SJCRH30 (cell line): ENCODE data around the gene GGA2. TPM values are rescaled to one million over a fixed set of nuclear protein-coding genes. Genes with fewer than 3 reads are reported as not detected.
"Not testable (repeated sequence)": the region's sequence is repeated elsewhere in the genome, so short reads cannot be mapped to it uniquely, and the experiment has no call there.

Source experiments
- DNase-seq, 2 experiments: peaks; one replicate each; pipeline ENCODE4 v3.0.0-alpha.2; 2015 to 2020
- H3K27ac ChIP-seq: fragments of 250-450 bp; sonication (Bioruptor Pico); 2 replicates; pipeline ENCODE4 v1.5.1; 2020; ENCODE audit warnings: mild to moderate bottlenecking, moderate library complexity
- H3K27me3 ChIP-seq: fragments of 250-450 bp; sonication (Bioruptor Pico); 2 replicates; pipeline ENCODE4 v1.5.1; 2020; ENCODE audit warnings: mild to moderate bottlenecking, moderate library complexity
- H3K36me3 ChIP-seq: fragments of 250-450 bp; sonication (Bioruptor Pico); 2 replicates; pipeline ENCODE4 v1.5.1; 2020; ENCODE audit warnings: mild to moderate bottlenecking, moderate library complexity
- H3K4me1 ChIP-seq: fragments of 250-450 bp; sonication (Bioruptor Pico); 2 replicates; pipeline ENCODE4 v1.5.1; 2020; ENCODE audit warnings: mild to moderate bottlenecking, moderate library complexity
- H3K4me3 ChIP-seq: fragments of 250-450 bp; sonication (Bioruptor Pico); 2 replicates; pipeline ENCODE4 v1.5.1; 2020; ENCODE audit warnings: mild to moderate bottlenecking, moderate library complexity
- H3K9me3 ChIP-seq: fragments of 250-450 bp; sonication (Bioruptor Pico); replicated peaks from 2 replicates; pipeline ENCODE4 v1.5.1; 2020; ENCODE audit warnings: mild to moderate bottlenecking, moderate library complexity
- total RNA-seq: library from RNA; depleted of rRNA; stranded (reverse); fragments of >200 nt; shearing (Covaris generic); gene quantifications from 2 replicates; pipeline ENCODE4 v1.2.3, GENCODE V29; 2014

The GGA2 gene
- total RNA-seq, 1 experiment from 2014 or later, result 80.4 TPM

GRCh38 chr16:23480257-23480656 lies 30.0 kb downstream of the GGA2 start:
- Histone ChIP-seq H3K9me3 (no peaks in the 10 kb centered on the region), H3K27ac (no peak overlapping the region), H3K4me3 (no peak overlapping the region), H3K4me1 (no peaks in the 10 kb centered on the region), H3K36me3 (peaks cover 69% of the 10 kb centered on the region), H3K27me3 (no peaks in the 10 kb centered on the region)
- no peak for DNase-seq

DNA sequence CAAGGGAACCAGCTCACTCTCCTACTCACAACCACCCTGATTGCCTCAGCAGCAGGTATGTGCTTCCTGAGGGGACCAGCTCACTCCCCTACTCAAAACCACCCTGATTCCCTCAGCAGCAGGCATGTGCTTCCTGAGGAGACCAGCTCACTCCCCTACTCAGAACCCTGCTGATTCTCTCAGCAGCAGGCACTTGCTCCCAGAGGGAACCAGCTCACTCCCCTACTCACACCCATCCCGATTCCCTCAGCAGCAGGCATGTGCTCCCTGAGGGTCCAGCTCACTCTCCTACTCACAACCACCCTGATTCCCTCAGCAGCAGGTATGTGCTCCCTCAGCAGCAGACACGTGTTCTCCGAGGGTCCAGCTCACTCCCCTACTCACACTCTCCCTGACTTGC lies 31.2 kb downstream of the GGA2 start:
- Histone ChIP-seq H3K9me3 (no peaks in the 10 kb centered on the region), H3K27me3 (no peaks in the 10 kb centered on the region), H3K36me3 (peaks cover 64% of the 10 kb centered on the region), H3K27ac (no peak overlapping the region), H3K4me1 (no peaks in the 10 kb centered on the region), H3K4me3 (no peak overlapping the region)
- no peak for DNase-seq

- Histone ChIP-seq H3K36me3 (peaks cover 70% of the 10 kb centered on the region), H3K4me1 (no peaks in the 10 kb centered on the region), H3K27me3 (no peaks in the 10 kb centered on the region), H3K27ac (no peak overlapping the region), H3K4me3 (no peak overlapping the region), H3K9me3 (no peaks in the 10 kb centered on the region)
- DNase-seq, result no peak
Measured at GRCh38 chr16:23478566-23478965, 31.7 kb downstream of the GGA2 start.

DNA sequence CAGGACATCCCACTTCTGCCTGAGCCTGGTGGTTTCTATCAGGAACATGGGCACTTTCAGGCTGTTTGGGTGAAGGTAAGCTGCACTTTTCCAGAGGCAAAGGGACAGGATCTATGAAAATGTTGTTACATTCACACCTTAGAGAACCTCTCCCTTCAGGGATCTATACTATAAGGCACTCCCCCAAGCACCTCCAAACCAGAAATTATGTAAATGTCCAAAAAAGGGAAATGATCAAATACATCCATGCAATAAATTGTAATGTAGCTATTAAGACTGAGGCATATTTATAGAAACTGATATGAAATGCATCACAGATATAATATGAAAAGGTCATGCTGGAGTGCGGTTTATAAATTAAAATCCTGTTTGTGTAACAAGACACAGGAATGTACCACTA lies 34.0 kb downstream of the GGA2 start:
- Histone ChIP-seq H3K4me3 (no peak overlapping the region), H3K9me3 (no peaks in the 10 kb centered on the region), H3K27ac (no peak overlapping the region), H3K36me3 (peaks cover 67% of the 10 kb centered on the region), H3K27me3 (no peaks in the 10 kb centered on the region), H3K4me1 (no peaks in the 10 kb centered on the region)
- DNase-seq, result no peak

GRCh38 chr16:23469814-23470213 lies 40.5 kb downstream of the GGA2 start:
- H3K4me3 ChIP-seq, result no peak overlapping the region
- no peaks in the 10 kb centered on the region for H3K27me3 ChIP-seq
- peaks cover 55% of the 10 kb centered on the region for H3K36me3 ChIP-seq
- H3K4me1 ChIP-seq, result no peaks in the 10 kb centered on the region
- no peak for DNase-seq
- no peaks in the 10 kb centered on the region for H3K9me3 ChIP-seq
- no peak overlapping the region for H3K27ac ChIP-seq

DNA sequence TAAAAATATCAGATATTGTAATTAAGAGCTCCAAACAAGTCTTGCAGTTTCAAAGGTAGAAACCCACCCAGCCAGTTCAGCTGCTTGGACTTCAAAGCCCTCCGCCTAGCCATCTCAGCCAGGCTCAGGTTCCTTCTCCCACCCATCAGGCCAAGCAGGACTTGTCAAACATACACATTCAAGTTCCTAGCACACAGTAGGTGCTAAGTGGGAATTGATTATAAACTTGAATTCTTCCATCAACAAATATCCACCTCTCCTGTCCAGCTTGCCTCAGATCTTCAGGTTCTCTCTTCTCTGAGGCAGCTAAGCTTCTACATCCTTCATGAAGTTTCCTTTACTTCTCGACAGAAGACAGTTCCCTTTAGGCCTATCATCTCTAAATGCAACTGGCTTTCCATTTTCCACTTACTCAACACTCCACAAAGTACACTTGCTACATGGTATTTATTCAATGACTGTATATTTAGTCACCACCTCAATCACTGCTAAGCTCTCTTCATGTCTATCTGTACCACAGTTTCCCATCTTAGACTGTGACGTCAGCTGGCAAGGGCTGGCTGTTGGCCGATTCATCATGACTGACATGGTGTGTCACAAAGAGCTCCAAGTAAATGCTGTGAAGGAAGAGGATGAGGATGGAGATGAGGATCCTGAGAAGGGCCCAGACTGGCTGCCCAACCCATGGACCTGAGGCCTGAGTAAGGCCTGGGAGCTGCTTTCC lies 44.0 kb downstream of the GGA2 start:
- no peaks in the 10 kb centered on the region for H3K9me3 ChIP-seq
- H3K4me3 ChIP-seq, result no peak overlapping the region
- H3K4me1 ChIP-seq, result no peaks in the 10 kb centered on the region
- no peak overlapping the region for H3K27ac ChIP-seq
- H3K27me3 ChIP-seq, result no peaks in the 10 kb centered on the region
- H3K36me3 ChIP-seq, result peaks cover 35% of the 10 kb centered on the region
- no peak for DNase-seq

DNA sequence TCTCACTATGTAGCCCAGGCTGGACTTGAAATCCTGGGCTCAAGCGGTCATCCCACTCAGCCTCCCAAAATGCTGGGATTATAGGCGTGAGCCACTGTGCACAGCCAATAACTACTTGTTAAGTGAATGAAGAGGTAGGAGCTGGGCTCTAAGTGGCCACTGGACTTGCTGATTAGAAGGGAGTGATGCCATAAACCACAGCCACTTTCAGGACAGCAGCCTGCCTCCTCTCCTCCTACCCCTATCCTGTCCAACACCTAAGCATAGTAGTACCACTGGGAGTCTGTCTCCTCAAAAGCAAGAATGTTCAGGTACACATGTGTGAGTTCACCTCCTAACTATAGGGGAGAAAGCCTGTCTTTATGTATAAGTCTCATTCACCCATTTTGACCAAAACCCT lies 45.1 kb downstream of the GGA2 start:
- no peak overlapping the region for H3K4me3 ChIP-seq
- no peaks in the 10 kb centered on the region for H3K9me3 ChIP-seq
- no peak for DNase-seq
- H3K4me1 ChIP-seq, result no peaks in the 10 kb centered on the region
- no peak overlapping the region for H3K27ac ChIP-seq
- no peaks in the 10 kb centered on the region for H3K27me3 ChIP-seq
- peaks cover 30% of the 10 kb centered on the region for H3K36me3 ChIP-seq

GRCh38 chr16:23464196-23464595 lies 46.1 kb downstream of the GGA2 start:
- no peak for DNase-seq
- H3K27me3 ChIP-seq, result no peaks in the 10 kb centered on the region
- peaks cover 20% of the 10 kb centered on the region for H3K36me3 ChIP-seq
- no peaks in the 10 kb centered on the region for H3K9me3 ChIP-seq
- no peaks in the 10 kb centered on the region for H3K4me1 ChIP-seq
- H3K27ac ChIP-seq, result no peak overlapping the region
- H3K4me3 ChIP-seq, result no peak overlapping the region

- H3K9me3 ChIP-seq, H3K4me1 ChIP-seq, H3K4me3 ChIP-seq, H3K27me3 ChIP-seq, H3K27ac ChIP-seq, DNase-seq: not testable (repeated sequence)
- peaks cover 14% of the 10 kb centered on the region for H3K36me3 ChIP-seq
Measured at GRCh38 chr16:23462994-23463393, 47.3 kb downstream of the GGA2 start.

- Histone ChIP-seq H3K27me3 (no peaks in the 10 kb centered on the region), H3K4me1 (peaks cover 4% of the 10 kb centered on the region; the same call in 1 of the 2 replicates), H3K36me3 (no peaks in the 10 kb centered on the region; the same call in 1 of the 2 replicates), H3K4me3 (peak overlapping the region; percentile 80), H3K27ac (no peak overlapping the region), H3K9me3 (no peaks in the 10 kb centered on the region)
- no peak for DNase-seq
Measured at GRCh38 chr16:23453338-23454052, 56.8 kb downstream of the GGA2 start.

DNA sequence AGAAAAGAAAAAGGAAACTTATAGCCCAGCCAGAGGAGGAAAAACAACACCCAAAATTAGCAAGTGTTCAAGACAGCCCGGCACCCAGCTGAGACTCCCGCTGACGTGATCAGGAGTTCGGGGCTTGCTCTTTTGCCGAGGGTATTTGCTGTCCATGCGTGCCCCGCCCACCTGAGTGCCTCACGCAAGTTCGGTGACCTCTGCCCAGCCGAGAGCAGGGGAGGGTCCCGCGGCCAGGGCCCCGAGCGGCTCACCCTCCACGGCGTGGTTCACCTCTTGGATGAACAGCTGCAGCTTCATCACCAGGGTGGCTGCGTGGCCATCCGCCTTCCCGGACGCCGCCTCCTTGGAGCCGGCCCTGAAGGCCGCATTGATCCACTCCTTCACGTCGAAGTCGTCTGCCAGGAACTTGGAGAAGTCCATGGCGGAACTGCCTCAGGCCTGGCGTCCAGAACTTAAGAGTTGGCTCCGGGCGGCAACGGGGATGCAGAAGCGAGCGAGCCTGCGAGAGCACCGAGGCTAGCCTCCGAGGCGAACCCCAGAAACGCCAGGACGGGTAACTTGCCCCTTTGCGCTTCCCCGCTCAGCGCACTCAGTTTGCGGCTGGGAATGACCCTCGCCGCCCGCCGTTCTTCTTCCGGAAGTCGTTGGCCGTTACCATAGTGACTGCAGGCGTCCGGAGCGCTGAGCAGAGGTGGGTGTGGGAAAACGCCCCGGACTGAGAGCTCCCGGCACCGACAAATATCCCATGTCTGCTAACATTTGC lies 57.5 kb downstream of the GGA2 start, which contains the start of gene COG7:
Gene COG7, minus strand, starts transcription at position 618 of the 766 bp plus-strand sequence. Its CDS starts 195 bp downstream, at position 423.
- no peaks in the 10 kb centered on the region; the same call in 1 of the 2 replicates for H3K36me3 ChIP-seq
- H3K27ac ChIP-seq, result peak within 1 kb of the TSS; percentile 63
- DNase-seq, result peak; percentile 84 to 87
- peaks cover 4% of the 10 kb centered on the region; the same call in 1 of the 2 replicates for H3K4me1 ChIP-seq
- peak within 1 kb of the TSS; percentile 80 for H3K4me3 ChIP-seq
- H3K9me3 ChIP-seq, result no peaks in the 10 kb centered on the region
- no peaks in the 10 kb centered on the region for H3K27me3 ChIP-seq

DNA sequence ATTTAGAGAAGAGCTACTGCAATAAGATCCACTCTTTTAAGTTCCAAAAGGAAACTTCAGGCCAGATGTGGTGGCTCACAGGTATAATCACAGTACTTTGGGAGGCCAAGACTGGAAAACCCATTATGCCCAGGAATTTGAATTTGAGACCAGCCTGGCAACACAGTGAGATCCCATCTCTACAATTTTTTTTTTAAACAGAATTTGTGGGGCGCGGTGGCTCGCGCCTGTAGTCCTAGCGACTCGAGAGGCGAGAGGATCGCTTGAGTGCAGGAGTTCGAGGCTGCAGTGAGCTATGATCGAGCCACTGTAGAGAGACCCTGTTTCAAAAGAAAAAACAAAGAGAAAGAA lies 58.1 kb downstream of the GGA2 start:
- no peaks in the 10 kb centered on the region for H3K9me3 ChIP-seq
- H3K4me3 ChIP-seq, result peak overlapping the region; percentile 80
- no peak for DNase-seq
- peaks cover 4% of the 10 kb centered on the region; the same call in 1 of the 2 replicates for H3K4me1 ChIP-seq
- no peaks in the 10 kb centered on the region for H3K27me3 ChIP-seq
- peak overlapping the region; percentile 63 for H3K27ac ChIP-seq
- H3K36me3 ChIP-seq, result no peaks in the 10 kb centered on the region; the same call in 1 of the 2 replicates

DNA sequence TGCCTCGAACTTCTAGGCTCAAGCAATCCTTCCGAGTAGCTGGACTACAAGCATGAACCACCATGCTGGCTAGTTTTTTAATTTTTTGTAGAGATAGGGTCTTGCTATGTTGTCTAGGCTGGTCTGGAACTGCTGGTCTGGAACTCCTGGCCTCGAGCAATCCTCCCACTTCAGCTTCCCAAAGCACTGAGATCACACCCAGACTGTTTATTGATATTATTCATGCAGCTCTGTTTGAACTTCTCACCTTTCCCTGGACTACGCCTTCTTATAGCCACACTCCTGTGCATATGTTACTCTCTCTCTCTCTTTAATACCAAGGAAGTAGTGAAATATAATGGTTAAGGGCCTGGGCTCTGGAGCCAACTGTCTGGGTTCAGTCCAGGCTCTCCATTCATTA lies 61.9 kb downstream of the GGA2 start:
- Histone ChIP-seq H3K4me1 (peaks cover 4% of the 10 kb centered on the region; the same call in 1 of the 2 replicates), H3K27me3 (no peaks in the 10 kb centered on the region), H3K36me3 (no peaks in the 10 kb centered on the region), H3K9me3 (no peaks in the 10 kb centered on the region), H3K27ac (no peak overlapping the region), H3K4me3 (no peak overlapping the region)
- DNase-seq, result no peak

GRCh38 chr16:23437542-23437941 lies 72.8 kb downstream of the GGA2 start:
- H3K36me3 ChIP-seq, H3K27ac ChIP-seq, DNase-seq: not testable (repeated sequence)

DNA sequence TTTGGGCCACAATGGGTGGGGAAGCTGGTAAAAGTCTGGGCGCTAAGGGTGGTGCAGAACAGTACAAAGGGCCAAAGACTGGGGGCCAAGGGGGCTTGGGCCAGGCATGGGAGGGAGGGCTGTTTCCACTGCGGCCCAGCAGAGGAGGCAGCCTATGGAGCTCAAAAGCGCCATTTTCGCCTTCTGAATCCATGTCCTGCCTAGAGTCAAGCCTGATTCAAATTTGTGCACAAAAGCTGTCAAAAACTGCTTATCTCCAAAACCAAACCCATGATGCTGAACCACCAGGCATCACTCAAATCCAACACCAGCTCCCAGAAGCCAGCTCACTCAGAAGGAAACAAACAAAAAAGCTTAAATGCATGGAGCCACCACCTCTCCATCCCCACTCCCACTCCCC lies 73.3 kb downstream of the GGA2 start:
- no peak for DNase-seq
- H3K4me3 ChIP-seq, result no peak overlapping the region
- H3K27ac ChIP-seq, result no peak overlapping the region
- peaks cover 6% of the 10 kb centered on the region; the same call in 1 of the 2 replicates for H3K36me3 ChIP-seq
- no peaks in the 10 kb centered on the region for H3K27me3 ChIP-seq
- no peaks in the 10 kb centered on the region for H3K4me1 ChIP-seq
- H3K9me3 ChIP-seq, result no peaks in the 10 kb centered on the region

More at GRCh38 chr16:23437542-23437941, 72.8 kb downstream of the GGA2 start:
- not testable (repeated sequence) for H3K4me3 ChIP-seq, H3K27me3 ChIP-seq, H3K9me3 ChIP-seq, H3K4me1 ChIP-seq
